Daoy (cell line): ENCODE measurements around the gene SIRT7. TPM values are rescaled to one million over a fixed set of nuclear protein-coding genes. Genes with fewer than 3 reads are reported as not detected.
A peak's percentile ranks its signal among the peaks of the same experiment; 100 is the strongest.

Experiments used
- DNase-seq: peaks from one replicate; pipeline ENCODE4 v3.0.0-alpha.2; 2015; ENCODE audit warnings: low read depth
- total RNA-seq: library from RNA; depleted of rRNA; stranded (reverse); fragments of >200 nt; shearing (Covaris generic); gene quantifications from 2 replicates; pipeline ENCODE4 v1.2.3, GENCODE V29; 2014; rRNA removed

SIRT7 gene, protein sequence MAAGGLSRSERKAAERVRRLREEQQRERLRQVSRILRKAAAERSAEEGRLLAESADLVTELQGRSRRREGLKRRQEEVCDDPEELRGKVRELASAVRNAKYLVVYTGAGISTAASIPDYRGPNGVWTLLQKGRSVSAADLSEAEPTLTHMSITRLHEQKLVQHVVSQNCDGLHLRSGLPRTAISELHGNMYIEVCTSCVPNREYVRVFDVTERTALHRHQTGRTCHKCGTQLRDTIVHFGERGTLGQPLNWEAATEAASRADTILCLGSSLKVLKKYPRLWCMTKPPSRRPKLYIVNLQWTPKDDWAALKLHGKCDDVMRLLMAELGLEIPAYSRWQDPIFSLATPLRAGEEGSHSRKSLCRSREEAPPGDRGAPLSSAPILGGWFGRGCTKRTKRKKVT
- total RNA-seq: 30.5 and 40.5 TPM in 2 replicates

- peak; percentile 89 for DNase-seq
These were observed at the start of gene SIRT7 for GRCh38 chr17:81917565-81918332. Gene SIRT7, minus strand, starts transcription at chr17:81918176. Its CDS starts 45 bp downstream, at chr17:81918131.

DNA sequence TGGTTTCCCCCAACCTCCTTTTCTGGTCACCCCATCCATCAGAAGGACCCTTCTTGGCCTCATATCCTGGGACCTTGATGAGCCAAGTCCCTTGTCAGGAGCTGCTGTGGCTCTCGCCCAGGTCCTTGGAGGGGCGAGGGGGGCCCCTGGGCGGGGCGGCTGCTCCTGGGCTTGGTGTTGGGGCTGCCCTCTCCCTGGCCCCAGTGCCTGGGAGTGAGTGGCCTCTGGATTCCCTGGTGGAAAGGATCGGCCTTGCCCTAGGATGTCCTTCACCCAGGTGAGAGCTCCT is 49.2 kb upstream of the SIRT7 start:
- DNase-seq: no peak

GRCh38 chr17:81966343-81967243 is 48.6 kb upstream of the SIRT7 start:
- DNase-seq: no peak

GRCh38 chr17:81964081-81964849 is 46.3 kb upstream of the SIRT7 start:
- no peak for DNase-seq

DNA sequence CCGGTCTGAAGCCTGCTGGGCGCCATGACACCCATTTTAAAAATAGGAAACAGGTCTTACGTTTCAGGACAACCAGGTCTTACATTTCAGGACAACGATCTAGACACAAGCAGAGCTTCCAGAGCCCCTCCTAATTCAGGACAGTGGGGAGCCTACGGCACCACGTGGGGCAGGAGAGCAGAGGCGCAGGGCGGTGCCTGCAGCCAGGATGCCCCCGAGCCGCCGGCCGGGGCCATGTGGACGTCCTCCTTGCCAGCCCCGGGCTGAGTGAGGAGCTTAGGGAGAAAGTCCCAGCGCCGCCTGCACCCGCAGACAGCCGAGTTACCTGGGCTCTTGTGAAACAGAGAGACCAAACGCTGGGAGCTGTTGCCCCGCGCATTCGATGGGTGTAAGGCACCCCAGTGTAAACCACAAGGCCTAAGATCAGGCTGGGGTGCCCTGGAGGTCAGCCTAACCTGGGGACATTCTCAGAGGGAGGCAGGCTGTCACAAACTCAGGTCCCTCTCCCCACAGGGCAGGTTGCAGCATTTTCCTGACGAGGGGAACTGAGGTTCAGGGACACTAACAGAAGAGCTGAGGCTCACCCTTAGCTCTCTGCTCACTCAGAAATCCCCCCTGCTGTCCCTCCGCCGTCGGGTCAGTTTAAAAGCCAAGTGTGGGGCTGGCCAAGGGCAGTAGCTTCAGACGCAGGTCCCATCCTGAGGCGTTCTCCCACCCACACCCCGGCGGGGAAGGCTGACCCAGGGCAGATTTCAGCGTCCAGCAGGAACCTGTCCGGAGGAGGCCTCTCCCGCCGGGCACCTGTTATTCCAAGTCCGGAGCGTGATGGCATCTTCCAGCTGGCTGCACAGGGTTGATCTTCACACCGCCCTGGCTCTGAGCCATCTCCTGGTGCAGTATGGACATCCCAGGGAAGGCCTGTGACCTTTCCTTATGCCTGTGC is 44.8 kb upstream of the SIRT7 start:
- no peak for DNase-seq

GRCh38 chr17:81961521-81962498 is 43.8 kb upstream of the SIRT7 start:
- DNase-seq: no peak

GRCh38 chr17:81961087-81961511 is 43.1 kb upstream of the SIRT7 start, which contains the start of gene NOTUM:
Gene NOTUM, minus strand, starts transcription at chr17:81961187. Its CDS starts 278 bp downstream, at chr17:81960909.
- peak; percentile 54 for DNase-seq

GRCh38 chr17:81960130-81960958 is 42.4 kb upstream of the SIRT7 start:
- peak; percentile 32 for DNase-seq

DNA sequence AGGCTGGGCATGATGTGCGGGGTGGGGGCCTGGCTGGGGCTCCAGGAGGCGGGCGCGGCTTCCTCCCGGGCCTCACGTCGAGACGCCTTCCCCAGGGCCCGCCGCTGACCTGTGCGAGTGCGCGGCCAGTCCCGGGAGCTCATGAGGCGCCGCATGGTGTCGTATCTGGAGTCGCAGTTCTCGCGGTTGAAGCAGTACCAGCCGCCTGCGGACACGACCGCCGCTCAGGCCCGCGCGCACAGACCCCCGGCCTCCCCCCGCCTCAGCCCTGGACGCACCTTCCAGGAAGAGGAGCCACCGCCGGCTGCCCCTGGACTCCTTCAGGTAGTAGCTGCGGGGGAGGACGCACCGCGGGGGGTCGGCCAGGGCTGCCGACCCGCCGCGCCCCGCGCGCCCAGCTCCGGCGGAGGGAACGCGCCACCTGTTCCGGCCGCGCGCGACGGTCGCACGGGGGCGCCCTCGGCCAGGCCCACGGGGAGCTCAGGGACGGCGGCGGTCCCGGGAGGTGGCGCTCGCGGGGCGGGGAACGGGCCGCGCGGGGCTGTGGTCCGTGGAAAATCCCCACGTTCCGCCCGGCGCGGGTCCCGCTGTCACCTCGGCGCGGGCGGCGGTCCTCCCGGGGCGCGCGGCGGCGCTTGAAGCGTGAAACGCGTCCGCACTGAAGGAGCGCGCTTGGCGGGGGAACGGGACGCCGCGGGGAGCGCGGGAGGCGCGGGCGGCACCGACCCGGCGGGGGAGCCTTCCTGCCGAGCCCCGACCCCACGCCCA is 41.6 kb upstream of the SIRT7 start:
- DNase-seq: peak; percentile 76

DNA sequence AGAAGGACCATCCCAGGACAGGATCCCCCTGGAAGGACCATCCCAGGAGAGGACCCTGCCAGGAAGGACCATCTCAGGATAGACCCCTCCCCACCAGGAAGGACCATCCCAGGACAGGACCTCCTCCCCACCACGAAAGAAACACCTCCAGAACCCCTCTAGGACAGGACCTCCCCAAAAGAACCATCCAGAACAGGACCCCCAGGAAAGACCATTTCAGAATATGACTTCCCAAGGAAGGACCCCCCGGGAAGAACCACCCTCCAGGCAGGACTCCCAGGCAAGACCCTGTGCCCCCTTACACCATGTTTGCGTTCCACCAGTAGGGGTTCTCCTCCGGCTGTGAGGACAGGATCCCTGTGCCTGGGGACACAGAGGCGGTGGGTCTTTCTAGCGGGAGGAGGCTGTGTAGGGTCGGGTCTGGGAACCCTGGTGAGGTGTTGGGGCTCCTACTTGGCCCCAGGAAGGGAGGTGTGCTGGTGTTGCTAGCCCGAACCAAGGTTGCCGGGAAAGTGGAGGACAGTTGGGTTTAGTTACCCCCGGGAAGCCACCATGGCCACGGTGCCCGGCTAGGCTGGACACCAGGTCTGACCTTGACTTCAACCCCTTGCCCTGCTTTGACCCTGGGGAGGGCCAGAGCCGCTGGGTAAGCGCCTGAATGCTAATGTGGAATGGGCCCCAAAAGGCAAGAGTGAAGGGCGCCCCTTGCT is 40.8 kb upstream of the SIRT7 start:
- no peak for DNase-seq

DNA sequence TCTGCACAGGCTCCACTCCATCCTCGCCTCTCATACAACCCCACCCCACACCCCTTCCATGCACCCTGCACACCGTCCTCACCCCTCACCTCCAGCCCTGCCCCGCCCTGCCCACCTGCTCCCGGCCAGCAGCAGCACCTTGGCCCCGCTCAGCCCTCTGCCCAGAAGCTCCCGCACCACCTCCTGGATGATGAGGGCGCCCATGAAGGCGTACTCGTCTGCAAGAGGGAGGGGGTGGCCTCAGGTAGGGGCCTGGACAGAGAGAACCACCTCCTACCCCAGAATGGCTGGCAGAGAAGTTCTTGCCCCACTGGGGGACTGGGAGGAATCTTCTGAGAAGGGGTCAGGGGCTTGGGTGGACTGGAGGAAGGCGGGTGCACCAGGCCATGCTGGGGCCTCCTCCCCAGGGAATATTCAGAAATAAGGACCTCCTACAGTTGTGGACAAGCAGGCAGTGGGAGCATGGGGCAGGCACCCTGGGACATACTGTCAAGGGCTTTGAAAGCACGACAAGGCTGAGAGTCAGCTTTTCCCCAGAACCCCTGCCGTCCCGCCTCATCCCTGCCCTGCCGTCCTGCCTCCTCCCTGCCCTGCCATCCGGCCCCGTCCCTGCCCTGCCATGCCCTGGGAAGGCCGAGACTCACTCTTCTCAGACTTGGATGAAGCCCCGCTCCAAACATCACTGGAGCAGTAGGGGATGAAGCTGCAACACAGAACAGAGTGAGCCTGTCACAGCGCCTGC is 39.9 kb upstream of the SIRT7 start:
- DNase-seq: no peak

GRCh38 chr17:81956607-81957589 is 38.9 kb upstream of the SIRT7 start:
- no peak for DNase-seq

- no peak for DNase-seq
These were observed 38.0 kb upstream of the SIRT7 start for GRCh38 chr17:81955756-81956544.
